Astrocyte (in vitro differentiated cells and primary cell): ENCODE measurements around the gene CDRT15. TPM values are rescaled to one million over a fixed set of nuclear protein-coding genes. Genes with fewer than 3 reads are reported as not detected.

Experiments
- DNase-seq: peaks from one replicate; pipeline ENCODE4 v3.0.0-alpha.2; 2010; ENCODE audit warnings: low read depth
- FAIRE-seq: peaks from 2 replicates; lab custom pipeline; 2011; peaks lifted over from hg19 to GRCh38; lab: Jason Lieb, UNC
- H2AFZ ChIP-seq: 2 replicates; pipeline ENCODE4 v1.6.0; 2012; ENCODE audit warnings: low read depth, low read length, inconsistent platforms
- H3K27ac ChIP-seq: 2 replicates; pipeline ENCODE4 v1.5.1; 2011; ENCODE audit warnings: low read depth, low read length, inconsistent platforms
- H3K27me3 ChIP-seq: 2 replicates; pipeline ENCODE4 v1.6.0; 2011; ENCODE audit warnings: low read length, inconsistent platforms; ENCODE audit not compliant: insufficient read depth
- H3K36me3 ChIP-seq: 2 replicates; pipeline ENCODE4 v1.5.1; 2011; ENCODE audit warnings: low read length, inconsistent platforms; ENCODE audit not compliant: insufficient read depth
- H3K4me1 ChIP-seq: 2 replicates; pipeline ENCODE4 v1.5.1; 2011; ENCODE audit warnings: low read length, inconsistent platforms; ENCODE audit not compliant: insufficient read depth
- H3K4me2 ChIP-seq: 2 replicates; pipeline ENCODE4 v1.6.0; 2012; ENCODE audit warnings: low read length, inconsistent platforms
- H3K4me3 ChIP-seq: 2 replicates; pipeline ENCODE4 v1.5.1; 2011; ENCODE audit warnings: low read depth, mild to moderate bottlenecking, low read length, inconsistent platforms; ENCODE audit not compliant: insufficient read depth
- H3K79me2 ChIP-seq: 2 replicates; pipeline ENCODE4 v1.6.0; 2012; ENCODE audit warnings: mild to moderate bottlenecking, low read length, inconsistent platforms; ENCODE audit not compliant: insufficient read depth
- H3K9ac ChIP-seq: 2 replicates; pipeline ENCODE4 v1.6.0; 2012; ENCODE audit warnings: mild to moderate bottlenecking, low read length, inconsistent platforms
- H3K9me3 ChIP-seq: 2 replicates; pipeline ENCODE4 v1.5.1; 2012; ENCODE audit warnings: low read depth, mild to moderate bottlenecking, low read length, inconsistent platforms; ENCODE audit not compliant: insufficient read depth
- H4K20me1 ChIP-seq: 2 replicates; pipeline ENCODE4 v1.6.0; 2012; ENCODE audit warnings: low read length, inconsistent platforms; ENCODE audit not compliant: insufficient read depth
- H3K27ac Mint-ChIP-seq: one replicate; pipeline ENCODE4 v1.8.0; 2021; ENCODE audit warnings: mild to moderate bottlenecking, mixed read lengths; ENCODE audit not compliant: unreplicated experiment
- H3K27me3 Mint-ChIP-seq: one replicate; pipeline ENCODE4 v1.8.0; 2021; ENCODE audit warnings: low read depth, mixed read lengths; ENCODE audit not compliant: unreplicated experiment
- H3K36me3 Mint-ChIP-seq: one replicate; pipeline ENCODE4 v1.8.0; 2021; ENCODE audit warnings: low read depth, mixed read lengths; ENCODE audit not compliant: unreplicated experiment
- H3K4me1 Mint-ChIP-seq: one replicate; pipeline ENCODE4 v1.8.0; 2021; ENCODE audit warnings: low read depth, mixed read lengths; ENCODE audit not compliant: unreplicated experiment
- H3K4me3 Mint-ChIP-seq: one replicate; pipeline ENCODE4 v1.8.0; 2021; ENCODE audit warnings: mild to moderate bottlenecking, moderate library complexity, mixed read lengths; ENCODE audit not compliant: unreplicated experiment
- H3K9me3 Mint-ChIP-seq: one replicate; pipeline ENCODE4 v1.8.0; 2021; ENCODE audit warnings: mild to moderate bottlenecking, mixed read lengths; ENCODE audit not compliant: unreplicated experiment
- CTCF ChIP-seq: IDR thresholded peaks from 2 replicates; pipeline ENCODE4 v1.5.1; 2011; ENCODE audit warnings: low read depth, mild to moderate bottlenecking, inconsistent platforms, low read length, moderate library complexity; ENCODE audit not compliant: insufficient read depth
- EZH2 ChIP-seq: IDR thresholded peaks from 2 replicates; pipeline ENCODE4 v1.6.1; 2012; ENCODE audit warnings: mild to moderate bottlenecking, low read length, inconsistent platforms; ENCODE audit not compliant: insufficient read depth
- total RNA-seq: library from RNA; stranded (reverse); gene quantifications from 2 replicates; pipeline ENCODE4 v1.2.1, GENCODE V29; 2021

Gene CDRT15
- total RNA-seq, 1 donor from 2014 or later: not detected

- FAIRE-seq (no peak), DNase-seq (no peak)
- Histone ChIP-seq H3K27me3 (no peaks in the 10 kb centered on the region), H3K4me1 (no peaks in the 10 kb centered on the region), H2AFZ (no peak overlapping the region), H3K9me3 (no peaks in the 10 kb centered on the region), H3K27ac (no peak overlapping the region), H3K9ac (no peak overlapping the region), H3K4me3 (no peak overlapping the region), H3K4me2 (no peak overlapping the region), H3K36me3 (no peaks in the 10 kb centered on the region), H4K20me1 (peaks cover 15% of the 10 kb centered on the region), H3K79me2 (no peaks in the 10 kb centered on the region)
- Mint-ChIP-seq H3K4me1 (peaks cover 5% of the 10 kb centered on the region), H3K9me3 (no peaks in the 10 kb centered on the region), H3K4me3 (no peak overlapping the region), H3K36me3 (peaks cover 16% of the 10 kb centered on the region), H3K27me3 (no peaks in the 10 kb centered on the region), H3K27ac (no peak overlapping the region)
- no peak for TF ChIP-seq EZH2
- TF ChIP-seq CTCF: no peak
Observed at GRCh38 chr17:14201988-14202380, 34.7 kb downstream of the CDRT15 start.

- Histone ChIP-seq H2AFZ (no peak overlapping the region), H3K4me2 (no peak overlapping the region), H3K4me3 (no peak overlapping the region), H3K36me3 (no peaks in the 10 kb centered on the region), H3K27me3 (no peaks in the 10 kb centered on the region), H3K9me3 (no peaks in the 10 kb centered on the region), H4K20me1 (peaks cover 13% of the 10 kb centered on the region), H3K79me2 (no peaks in the 10 kb centered on the region), H3K27ac (no peak overlapping the region), H3K4me1 (no peaks in the 10 kb centered on the region), H3K9ac (no peak overlapping the region)
- H3K4me3 Mint-ChIP-seq: no peak overlapping the region
- peaks cover 5% of the 10 kb centered on the region for H3K4me1 Mint-ChIP-seq
- no peaks in the 10 kb centered on the region for H3K27me3 Mint-ChIP-seq
- no peaks in the 10 kb centered on the region for H3K9me3 Mint-ChIP-seq
- no peak for TF ChIP-seq CTCF
- no peak for TF ChIP-seq EZH2
- FAIRE-seq: no peak
- H3K36me3 Mint-ChIP-seq: peaks cover 18% of the 10 kb centered on the region
- DNase-seq: peak; percentile 45
- H3K27ac Mint-ChIP-seq: no peak overlapping the region
Observed at GRCh38 chr17:14201021-14201987, 35.4 kb downstream of the CDRT15 start.

GRCh38 chr17:14200354-14200753 lies 36.3 kb downstream of the CDRT15 start:
- Histone ChIP-seq H3K9ac (no peak overlapping the region), H3K4me2 (no peak overlapping the region), H3K27me3 (no peaks in the 10 kb centered on the region), H3K36me3 (no peaks in the 10 kb centered on the region), H3K79me2 (no peaks in the 10 kb centered on the region), H3K9me3 (no peaks in the 10 kb centered on the region), H3K4me3 (no peak overlapping the region), H2AFZ (no peak overlapping the region), H4K20me1 (peaks cover 11% of the 10 kb centered on the region), H3K4me1 (no peaks in the 10 kb centered on the region), H3K27ac (no peak overlapping the region)
- peak; percentile 9 for FAIRE-seq
- no peaks in the 10 kb centered on the region for H3K27me3 Mint-ChIP-seq
- TF ChIP-seq EZH2 (no peak), CTCF (no peak)
- no peaks in the 10 kb centered on the region for H3K9me3 Mint-ChIP-seq
- no peak overlapping the region for H3K4me3 Mint-ChIP-seq
- H3K4me1 Mint-ChIP-seq: peaks cover 5% of the 10 kb centered on the region
- DNase-seq: no peak
- peaks cover 15% of the 10 kb centered on the region for H3K36me3 Mint-ChIP-seq
- H3K27ac Mint-ChIP-seq: no peak overlapping the region
